Mesodermal cell (in vitro differentiated cells): ENCODE data around the gene F2R.

Source experiments
- H3K27ac ChIP-seq: 2 replicates; pipeline ENCODE4 v1.7.0; 2013; ENCODE audit warnings: mild to moderate bottlenecking, low read depth, low read length, moderate library complexity; ENCODE audit not compliant: severe bottlenecking
- H3K36me3 ChIP-seq: 2 replicates; pipeline ENCODE4 v1.7.1; 2013; ENCODE audit warnings: mild to moderate bottlenecking, low read length, moderate library complexity; ENCODE audit not compliant: control insufficient read depth, insufficient read depth
- H3K4me1 ChIP-seq: one replicate; pipeline ENCODE4 v1.7.1; 2013; ENCODE audit warnings: mild to moderate bottlenecking, low read length; ENCODE audit not compliant: insufficient read depth, control insufficient read depth, poor library complexity, severe bottlenecking
- H3K4me3 ChIP-seq: 2 replicates; pipeline ENCODE4 v1.7.0; 2013; ENCODE audit warnings: low read length, control low read depth, mild to moderate bottlenecking; ENCODE audit not compliant: insufficient read depth, poor library complexity, severe bottlenecking; ENCODE audit errors: extremely low read depth
- H3K9me3 ChIP-seq: 2 replicates; pipeline ENCODE4 v1.7.1; 2013; ENCODE audit warnings: mild to moderate bottlenecking, low read length, moderate library complexity; ENCODE audit not compliant: control insufficient read depth
- WGBS, 2 experiments: methylation state at CpG; one replicate each; pipeline ENCODE4 v1.1.5; 2013; ENCODE audit warnings: missing lambda C conversion rate in 2 of 2; ENCODE audit not compliant: insufficient coverage in 2 of 2; 5-methylcytosine and 5-hydroxymethylcytosine counted together

The F2R gene

GRCh38 chr5:76690704-76691466 lies 25.0 kb upstream of the F2R start:
- WGBS, 2 experiments, result 93 to 96% methylated on average over 4 to 6 of the region's 7 CpGs
- no peaks in the 10 kb centered on the region for H3K36me3 ChIP-seq
- no peaks in the 10 kb centered on the region for H3K9me3 ChIP-seq
- peaks cover 32% of the 10 kb centered on the region for H3K4me1 ChIP-seq
- H3K27ac ChIP-seq, result peak overlapping the region; percentile 52
- no peak overlapping the region for H3K4me3 ChIP-seq

GRCh38 chr5:76691467-76692273 lies 24.3 kb upstream of the F2R start:
- H3K4me3 ChIP-seq, result no peak overlapping the region
- H3K9me3 ChIP-seq, result no peaks in the 10 kb centered on the region
- WGBS, 2 experiments, result 58 to 70% methylated on average over 4 of the region's 5 CpGs
- H3K36me3 ChIP-seq, result no peaks in the 10 kb centered on the region
- H3K27ac ChIP-seq, result peak overlapping the region; percentile 52
- peaks cover 32% of the 10 kb centered on the region for H3K4me1 ChIP-seq

- H3K4me1 ChIP-seq, result peaks cover 32% of the 10 kb centered on the region
- no peak overlapping the region for H3K4me3 ChIP-seq
- WGBS, 2 experiments, result 94 to 100% methylated on average over 3 to 6 of the region's 6 CpGs
- no peaks in the 10 kb centered on the region for H3K9me3 ChIP-seq
- peak overlapping the region; percentile 52 for H3K27ac ChIP-seq
- H3K36me3 ChIP-seq, result no peaks in the 10 kb centered on the region
Measured at GRCh38 chr5:76692274-76692540, 23.7 kb upstream of the F2R start.

GRCh38 chr5:76692651-76693050 lies 23.3 kb upstream of the F2R start:
- no peak overlapping the region for H3K4me3 ChIP-seq
- H3K27ac ChIP-seq, result no peak overlapping the region
- H3K36me3 ChIP-seq, result no peaks in the 10 kb centered on the region
- H3K9me3 ChIP-seq, result no peaks in the 10 kb centered on the region
- peaks cover 32% of the 10 kb centered on the region for H3K4me1 ChIP-seq
- 90% methylated on average over 3 of the region's 3 CpGs; no CpG with 5 or more reads in 1 of the 2 experiments for WGBS, 2 experiments

- 100% methylated on average over 1 to 3 of the region's 3 CpGs for WGBS, 2 experiments
- H3K4me1 ChIP-seq, result peaks cover 32% of the 10 kb centered on the region
- no peaks in the 10 kb centered on the region for H3K9me3 ChIP-seq
- H3K36me3 ChIP-seq, result no peaks in the 10 kb centered on the region
- no peak overlapping the region for H3K4me3 ChIP-seq
- no peak overlapping the region for H3K27ac ChIP-seq
Measured at GRCh38 chr5:76693141-76693540, 22.8 kb upstream of the F2R start.

GRCh38 chr5:76694317-76694716 lies 21.6 kb upstream of the F2R start:
- Histone ChIP-seq H3K27ac (no peak overlapping the region), H3K9me3 (no peaks in the 10 kb centered on the region), H3K4me3 (no peak overlapping the region), H3K4me1 (peaks cover 32% of the 10 kb centered on the region), H3K36me3 (no peaks in the 10 kb centered on the region)
- WGBS, 2 experiments, result no CpG with 5 or more reads among the region's 2 CpGs

GRCh38 chr5:76695346-76695745 lies 20.6 kb upstream of the F2R start:
- Histone ChIP-seq H3K36me3 (no peaks in the 10 kb centered on the region), H3K27ac (no peak overlapping the region), H3K9me3 (no peaks in the 10 kb centered on the region), H3K4me1 (peaks cover 22% of the 10 kb centered on the region), H3K4me3 (no peak overlapping the region)
- WGBS, 2 experiments, result 95 to 97% methylated on average over 5 to 6 of the region's 6 CpGs

GRCh38 chr5:76696251-76696650 lies 19.7 kb upstream of the F2R start:
- H3K4me3 ChIP-seq, result no peak overlapping the region
- no peak overlapping the region for H3K27ac ChIP-seq
- no peaks in the 10 kb centered on the region for H3K36me3 ChIP-seq
- H3K4me1 ChIP-seq, result peaks cover 15% of the 10 kb centered on the region
- 88% methylated on average over 1 of the region's 1 CpG; no CpG with 5 or more reads in 1 of the 2 experiments for WGBS, 2 experiments
- no peaks in the 10 kb centered on the region for H3K9me3 ChIP-seq

- WGBS, 2 experiments, result 100% methylated on average over 4 of the region's 5 CpGs; no CpG with 5 or more reads in 1 of the 2 experiments
- no peaks in the 10 kb centered on the region for H3K36me3 ChIP-seq
Measured at GRCh38 chr5:76697670-76698069, 18.3 kb upstream of the F2R start.

GRCh38 chr5:76700571-76700970 lies 15.4 kb upstream of the F2R start:
- no peak overlapping the region for H3K4me3 ChIP-seq
- H3K4me1 ChIP-seq, result peaks cover 9% of the 10 kb centered on the region
- H3K9me3 ChIP-seq, result no peaks in the 10 kb centered on the region
- H3K27ac ChIP-seq, result no peak overlapping the region
- H3K36me3 ChIP-seq, result no peaks in the 10 kb centered on the region
- WGBS, 2 experiments, result 100% methylated on average over 1 of the region's 2 CpGs

More at GRCh38 chr5:76697670-76698069, 18.3 kb upstream of the F2R start:
- Histone ChIP-seq H3K27ac (no peak overlapping the region), H3K9me3 (no peaks in the 10 kb centered on the region), H3K4me1 (peaks cover 3% of the 10 kb centered on the region), H3K4me3 (no peak overlapping the region)

GRCh38 chr5:76701298-76701697 lies 14.6 kb upstream of the F2R start:
- H3K9me3 ChIP-seq, result no peaks in the 10 kb centered on the region
- 100% methylated on average over 1 of the region's 2 CpGs; no CpG with 5 or more reads in 1 of the 2 experiments for WGBS, 2 experiments
- H3K36me3 ChIP-seq, result no peaks in the 10 kb centered on the region
- H3K4me3 ChIP-seq, result no peak overlapping the region
- H3K4me1 ChIP-seq, result peaks cover 9% of the 10 kb centered on the region
- no peak overlapping the region for H3K27ac ChIP-seq
